Lower leg skin (tissue), 3 donors: ENCODE data around the gene THAP7.

Experiments
- CTCF ChIP-seq, 3 donors: fragments of 450-650 bp; IDR thresholded peaks; one replicate each; pipeline ENCODE4 v1.5.1; 2016; ENCODE audit warnings: antibody characterized with exemption in 3 of 3, mild to moderate bottlenecking in 3 of 3, moderate library complexity in 2 of 3
- POLR2A ChIP-seq, 2 donors: fragments of 450-650 bp; IDR thresholded peaks; one replicate each; pipeline ENCODE4 v1.6.1; 2016 to 2017; ENCODE audit warnings: antibody characterized with exemption in 2 of 2, mild to moderate bottlenecking in 1 of 2, moderate library complexity in 1 of 2

GRCh38 chr22:20970939-20971657 lies 30.8 kb downstream of the THAP7 start:
- TF ChIP-seq CTCF (IDR thresholded peaks at IDR 0.05) (no peak), POLR2A (IDR thresholded peaks at IDR 0.05) (no peak)
